GM10847 (cell line): ENCODE results near the gene CEP164.

Source experiments
- POLR2A ChIP-seq: IDR thresholded peaks from 2 replicates; pipeline ENCODE4 v1.6.1; 2011; ENCODE audit not compliant: insufficient read length; ENCODE audit errors: extremely low read depth

The CEP164 gene

DNA sequence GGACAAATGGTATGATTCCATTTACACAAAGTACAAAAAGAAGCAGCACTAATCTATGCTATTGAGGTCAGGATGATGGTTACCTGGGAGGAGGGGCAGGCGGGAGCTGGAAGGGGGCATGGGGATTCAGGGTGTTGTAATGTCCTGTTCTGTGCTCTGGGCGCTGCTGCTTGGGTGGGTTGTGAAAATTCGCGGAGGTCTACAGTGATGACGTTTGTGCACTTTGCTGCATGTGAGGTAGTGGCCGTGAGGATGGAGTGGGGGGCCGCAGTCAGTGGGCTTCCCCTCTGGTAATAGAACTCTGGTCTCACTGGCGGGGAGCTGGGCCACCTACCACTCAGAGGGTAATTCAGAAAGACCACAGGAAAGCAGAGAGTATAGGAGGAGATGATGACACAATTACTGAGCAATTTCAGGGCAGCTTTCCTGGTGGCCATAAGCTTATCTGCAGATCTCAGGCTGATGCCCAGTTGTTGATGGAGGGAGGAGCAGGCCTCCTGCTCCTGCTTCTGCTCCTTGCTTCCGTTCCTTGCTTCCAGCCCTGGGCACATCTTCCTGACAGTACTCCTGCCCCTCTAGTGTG lies 121.5 kb downstream of the CEP164 start:
- no peak for TF ChIP-seq POLR2A

DNA sequence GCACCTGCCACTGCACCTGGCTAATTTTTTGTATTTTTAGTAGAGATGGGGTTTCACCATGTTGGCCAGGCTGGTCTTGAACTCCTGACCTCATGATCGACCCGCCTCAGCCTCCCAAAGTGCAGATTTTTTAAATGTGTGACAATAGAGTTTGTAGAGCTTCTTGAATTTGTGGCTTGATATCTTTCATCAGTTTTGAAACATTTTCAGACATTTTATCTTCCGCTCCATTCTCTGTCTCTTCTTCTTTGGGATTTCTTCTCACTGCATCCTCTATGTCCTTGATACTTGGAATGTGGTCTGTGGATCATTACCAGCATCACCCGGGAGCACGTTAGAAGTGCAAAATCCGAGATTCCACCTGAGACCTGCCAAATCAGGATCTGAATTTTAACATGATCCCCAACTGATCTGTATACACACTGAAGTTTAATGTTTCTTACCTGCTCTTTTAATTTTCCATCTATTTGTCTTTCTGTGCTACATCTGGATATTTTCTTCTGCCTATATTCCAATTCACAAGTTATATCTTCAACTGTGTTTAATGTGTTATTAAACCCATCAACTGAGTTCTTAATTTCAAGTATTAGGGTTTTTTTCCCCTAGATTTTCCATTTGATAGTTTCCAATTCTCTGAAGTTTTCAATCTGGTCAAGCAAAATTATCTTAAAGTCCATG lies 126.4 kb downstream of the CEP164 start:
- no peak for TF ChIP-seq POLR2A

DNA sequence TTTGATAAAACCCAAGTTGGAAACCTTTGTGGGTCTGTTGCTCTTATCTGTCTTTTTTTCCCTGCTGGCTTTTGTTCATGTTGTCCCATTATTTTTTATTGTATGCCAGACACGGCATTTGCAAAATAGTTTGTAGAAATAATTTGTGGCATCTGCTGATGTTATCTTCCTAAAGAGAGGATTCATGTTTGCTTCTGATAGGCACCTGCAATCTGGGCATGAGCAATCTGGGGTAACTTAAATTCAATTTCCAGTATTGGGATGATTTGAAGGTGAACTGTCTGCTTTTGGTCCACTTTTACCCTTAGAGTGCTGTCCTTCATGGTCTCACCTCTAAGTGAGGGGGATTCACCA lies 126.9 kb downstream of the CEP164 start:
- no peak for TF ChIP-seq POLR2A

DNA sequence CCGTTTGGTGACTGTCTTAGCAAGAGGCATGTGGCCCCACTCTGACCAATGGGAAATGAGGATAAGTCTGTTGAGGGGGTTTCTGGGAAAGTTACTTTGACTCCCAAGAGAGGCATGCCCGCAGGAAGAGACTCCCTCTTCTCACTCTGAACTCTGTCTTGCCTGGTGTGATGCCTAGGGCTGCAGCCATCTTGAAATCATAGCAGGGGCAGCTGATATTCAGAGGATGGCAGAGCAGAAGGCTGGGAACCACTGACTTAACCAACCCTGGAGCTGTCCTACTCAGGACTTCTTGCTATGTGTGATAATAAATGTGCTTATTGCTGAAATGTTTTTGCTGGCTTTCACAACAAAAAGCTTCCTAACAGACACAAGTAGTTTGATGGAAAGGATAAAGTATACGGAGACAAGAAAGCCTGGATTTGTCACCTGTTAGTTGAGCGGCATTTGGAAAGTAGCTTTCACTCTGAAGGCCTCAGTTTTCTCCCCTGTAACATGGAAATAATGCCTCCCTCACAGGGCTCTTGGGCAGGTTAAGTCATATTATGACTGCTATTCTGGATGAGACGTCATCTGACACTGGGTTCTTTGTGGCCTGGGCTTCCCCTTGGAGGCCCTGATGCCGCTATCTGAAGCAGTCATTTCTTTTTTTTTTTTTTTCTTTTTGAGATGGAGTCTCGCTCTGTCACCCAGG lies 128.5 kb downstream of the CEP164 start:
- no peak for TF ChIP-seq POLR2A

DNA sequence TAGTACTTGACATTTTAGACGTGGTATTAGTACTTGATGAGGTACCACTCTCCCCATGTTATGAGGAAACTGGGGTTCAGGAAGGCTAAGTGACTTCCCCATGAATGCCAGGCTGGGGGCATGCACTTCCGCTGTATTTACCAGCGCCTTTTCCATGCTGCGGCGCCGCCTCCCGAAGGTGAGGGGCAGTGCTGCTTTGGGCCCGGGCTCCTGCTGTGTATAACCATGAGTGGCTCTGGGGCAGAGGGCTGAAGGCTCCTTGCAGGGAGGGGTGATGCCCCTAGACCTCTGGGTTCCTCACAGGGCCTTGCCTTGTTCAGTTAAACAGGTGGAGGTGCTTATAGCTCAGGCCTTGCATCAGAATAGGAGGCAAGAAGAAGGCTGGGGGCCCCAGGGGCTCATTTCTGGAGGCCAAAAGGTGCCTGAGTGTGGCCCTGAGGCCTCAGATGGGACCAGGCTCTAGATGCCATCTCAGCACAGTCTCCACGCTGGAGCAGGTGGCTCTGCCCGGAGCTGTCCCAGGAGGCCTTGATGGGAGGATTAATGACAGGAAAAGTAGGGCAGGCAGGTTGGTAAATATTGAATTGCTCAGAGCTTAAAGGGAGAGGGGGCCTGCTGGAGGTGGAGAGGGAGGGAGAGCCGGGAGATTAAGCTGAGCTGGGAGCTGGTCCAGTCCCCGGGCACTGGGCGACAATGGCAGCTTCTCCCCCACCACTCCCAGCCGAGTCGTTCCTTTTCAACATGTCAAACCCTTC lies 129.6 kb downstream of the CEP164 start:
- TF ChIP-seq POLR2A, result no peak

DNA sequence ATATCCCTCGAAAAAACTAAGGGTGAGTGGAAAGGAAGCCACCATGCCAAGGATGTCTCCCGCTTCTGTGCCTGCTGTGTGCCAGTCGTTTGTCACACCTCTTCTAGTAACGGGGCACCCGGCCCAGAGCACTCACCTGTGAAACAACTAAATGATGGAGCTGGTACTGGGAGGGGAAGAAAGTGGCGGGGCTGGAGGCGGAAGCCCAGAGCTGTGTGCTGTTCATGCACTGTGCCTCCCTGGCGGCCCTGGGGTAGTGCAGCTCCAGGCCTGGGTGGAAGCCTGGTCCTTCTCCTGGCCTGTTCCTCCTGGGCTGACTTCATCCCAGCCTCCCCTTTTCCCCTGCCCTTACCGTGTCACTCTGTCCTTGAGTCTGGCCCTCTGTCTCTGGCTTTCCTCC lies 130.2 kb downstream of the CEP164 start:
- TF ChIP-seq POLR2A, result no peak

DNA sequence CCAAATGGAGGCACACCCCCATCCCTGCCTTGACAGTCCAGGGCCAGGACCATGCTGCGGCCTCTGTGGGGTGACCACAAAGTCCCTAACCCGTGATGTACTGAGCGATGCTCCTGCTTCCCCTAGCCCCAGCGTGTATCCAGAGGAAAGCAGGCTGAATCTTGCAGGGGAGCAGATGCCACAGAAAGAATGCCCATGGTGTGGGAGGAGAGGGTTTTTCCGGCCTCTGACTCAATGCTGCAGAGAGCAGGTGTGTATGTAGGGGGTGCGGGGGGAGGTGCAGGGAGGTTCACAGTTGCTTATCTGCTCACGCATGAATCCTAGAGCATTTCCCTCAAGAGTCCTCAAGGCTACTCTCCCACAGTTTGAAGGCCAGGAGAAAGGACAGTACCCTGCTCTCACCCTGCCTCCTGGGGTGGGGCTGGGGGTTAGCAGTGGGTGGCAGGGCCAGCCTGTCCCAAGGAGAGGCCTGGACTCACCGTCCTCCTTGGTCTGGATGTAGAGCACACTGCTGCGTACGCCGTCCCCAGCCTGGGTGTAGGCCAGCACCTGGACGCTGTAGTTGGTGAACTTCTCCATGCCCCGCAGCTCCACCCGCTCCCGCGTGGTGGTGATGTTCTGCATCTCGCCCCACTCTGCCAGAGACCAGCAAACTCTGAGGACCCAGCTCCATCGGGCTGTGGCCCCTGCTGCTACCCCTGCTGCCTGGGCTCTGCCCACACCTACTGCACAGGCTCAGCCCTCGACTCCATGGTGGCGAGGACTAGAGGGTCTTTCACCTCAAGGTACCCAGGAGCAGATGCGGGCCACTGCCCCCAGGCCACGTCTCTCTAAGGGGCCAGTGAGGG lies 130.8 kb downstream of the CEP164 start:
- no peak for TF ChIP-seq POLR2A

DNA sequence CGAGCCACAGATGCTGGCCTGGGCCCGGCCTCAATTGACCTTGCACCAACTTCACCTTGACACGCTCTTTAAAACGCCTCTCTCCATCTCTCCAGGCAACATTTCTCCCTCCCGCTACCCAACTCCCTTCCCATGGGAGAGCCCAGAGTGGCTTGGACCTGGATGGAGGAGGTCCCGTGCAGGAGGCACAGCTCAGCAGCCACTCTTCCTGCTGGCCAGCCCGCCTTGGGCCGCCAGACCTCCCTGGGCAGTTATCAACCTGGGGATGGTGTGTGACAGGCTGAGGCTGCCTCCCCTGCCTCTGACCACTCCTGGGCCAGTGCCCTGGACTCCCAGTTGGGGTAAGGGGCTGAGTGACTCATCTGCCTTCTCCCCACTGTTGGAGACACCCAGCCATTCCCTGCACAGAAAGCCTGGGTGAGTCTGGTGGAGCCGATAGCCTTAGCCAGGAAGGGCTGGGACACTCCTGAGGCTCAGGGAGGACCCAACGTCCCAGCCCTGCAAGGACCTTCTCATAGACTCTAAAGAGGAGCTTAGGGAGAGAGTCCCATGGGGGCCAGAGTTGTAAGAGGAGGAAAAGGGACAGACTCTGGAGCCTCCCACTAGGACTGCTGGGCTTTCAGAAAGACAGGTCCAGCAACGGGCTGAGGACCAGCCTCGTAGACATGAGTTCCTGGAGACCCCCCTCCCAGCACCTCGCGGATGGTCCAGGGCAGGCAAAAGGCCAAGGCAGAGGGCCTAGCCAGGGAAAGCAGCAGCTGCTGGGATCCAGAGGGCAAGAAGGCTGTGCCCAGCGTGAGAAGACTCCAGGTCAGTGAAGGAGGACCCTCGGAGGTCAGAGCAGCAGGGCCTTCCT lies 131.7 kb downstream of the CEP164 start:
- TF ChIP-seq POLR2A, result no peak

DNA sequence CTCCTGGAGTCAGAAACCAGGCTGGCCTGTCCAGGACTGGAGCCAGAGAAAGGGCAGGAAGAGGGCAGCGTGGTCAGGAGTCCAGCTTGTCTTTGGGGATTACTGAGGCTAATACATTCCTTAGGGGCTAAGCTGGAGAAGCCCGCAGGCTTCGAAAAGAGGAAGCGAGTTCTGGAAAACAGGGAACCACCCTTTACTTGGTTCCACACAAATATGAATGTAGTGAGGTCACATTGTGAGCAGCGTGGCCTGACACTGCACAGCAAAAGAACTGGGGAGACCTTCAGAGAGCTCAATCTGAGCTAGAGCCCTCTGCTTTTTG lies 132.3 kb downstream of the CEP164 start:
- no peak for TF ChIP-seq POLR2A

DNA sequence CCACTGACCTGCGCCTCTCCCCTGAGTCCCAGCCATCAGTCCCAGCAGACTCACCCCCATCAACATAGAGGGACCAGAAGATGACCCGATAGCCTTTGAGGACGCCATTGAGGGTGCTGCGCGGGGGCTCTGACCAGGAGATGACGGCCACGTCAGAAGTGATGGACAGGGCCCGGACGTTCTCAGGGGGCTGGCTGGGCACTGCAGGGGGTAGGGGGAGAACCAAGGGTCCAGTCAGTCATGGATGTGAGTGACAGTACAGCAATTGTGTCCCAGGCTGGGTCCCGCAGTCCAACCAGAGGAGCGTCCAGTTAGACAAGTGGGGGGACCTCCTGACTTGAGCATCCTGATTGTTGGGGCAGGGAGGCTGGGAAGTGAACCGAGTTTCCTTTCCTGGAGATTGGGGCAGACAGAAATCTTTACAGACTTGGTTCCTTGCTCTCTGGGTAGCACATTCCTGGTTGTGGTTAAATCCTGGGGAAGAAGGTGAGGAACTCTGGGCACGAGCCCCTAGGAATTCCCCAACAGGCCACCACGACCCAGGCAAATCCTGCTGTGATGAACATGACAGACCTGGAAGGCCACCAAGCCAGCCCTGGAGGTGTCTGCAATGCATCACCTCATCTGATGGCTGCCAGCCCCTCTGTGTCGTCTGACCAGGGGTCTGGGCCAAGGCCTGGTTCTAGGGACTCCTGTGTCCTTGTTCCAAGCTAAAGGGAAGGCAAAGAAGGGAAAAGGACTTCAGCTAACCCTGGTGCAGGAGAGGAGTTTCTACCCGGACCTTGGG lies 133.9 kb downstream of the CEP164 start:
- no peak for TF ChIP-seq POLR2A

DNA sequence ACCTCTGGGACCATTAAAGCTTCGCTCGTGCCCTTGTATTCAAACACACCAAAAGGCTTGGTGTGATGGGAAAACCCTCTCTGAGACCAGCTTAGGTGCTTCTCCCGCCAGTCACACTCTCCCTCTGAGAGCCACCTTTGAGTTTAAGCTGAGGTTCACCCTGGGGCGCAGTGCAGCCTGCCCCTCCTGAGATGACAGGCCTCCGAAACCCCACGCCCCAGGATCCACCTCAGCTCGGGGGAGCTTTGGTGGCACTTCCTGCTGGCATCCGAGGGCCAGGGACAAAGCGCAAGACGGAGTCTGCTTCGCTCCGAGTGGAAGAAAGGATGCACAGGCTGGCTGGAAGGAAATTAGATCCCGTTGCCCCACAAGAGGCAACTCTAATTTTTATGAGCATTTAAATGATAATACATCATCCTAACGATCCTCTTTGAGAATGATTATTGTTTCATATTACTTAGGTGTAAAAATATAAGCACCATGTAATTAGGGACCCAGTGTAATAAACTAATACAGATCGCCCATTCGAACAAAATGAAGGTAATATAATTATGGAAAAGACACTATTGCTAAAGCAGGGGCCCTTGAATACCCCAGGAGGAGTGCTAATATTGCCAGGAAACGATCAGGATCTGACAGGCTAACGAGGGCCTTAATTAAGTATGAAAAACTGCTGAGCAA lies 134.7 kb downstream of the CEP164 start:
- no peak for TF ChIP-seq POLR2A

DNA sequence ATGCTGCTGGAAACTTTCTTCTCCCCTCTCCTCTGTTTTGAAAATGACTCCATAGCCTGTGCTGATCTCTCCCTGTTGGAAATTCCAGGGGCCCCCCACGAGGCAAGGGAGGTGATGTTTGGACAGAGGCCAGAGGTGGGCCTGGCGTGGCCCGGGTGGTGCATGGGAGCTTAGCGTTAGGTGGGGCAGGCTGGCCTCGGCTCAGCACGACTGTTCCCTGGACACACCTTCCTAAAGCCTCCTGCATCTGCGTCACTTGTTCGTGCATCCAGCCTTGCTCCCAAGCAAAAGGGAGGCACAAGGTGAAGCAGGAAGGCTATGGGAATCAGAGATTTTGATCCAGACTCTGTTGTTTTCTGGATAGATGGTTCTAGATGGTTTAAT lies 135.2 kb downstream of the CEP164 start:
- TF ChIP-seq POLR2A, result no peak
